Neuron (in vitro differentiated cells): ENCODE data around the gene EFL1.

Experiments used
- H2AFZ ChIP-seq: one replicate; pipeline ENCODE4 v1.6.1; 2013; ENCODE audit warnings: low read depth, mild to moderate bottlenecking, inconsistent platforms, low read length, moderate library complexity
- H3K27me3 ChIP-seq: one replicate; pipeline ENCODE4 v1.6.1; 2013; ENCODE audit warnings: low read length; ENCODE audit not compliant: insufficient read depth
- H3K36me3 ChIP-seq: one replicate; pipeline ENCODE4 v1.6.1; 2013; ENCODE audit warnings: low read length; ENCODE audit not compliant: insufficient read depth
- H3K4me1 ChIP-seq: one replicate; pipeline ENCODE4 v1.6.1; 2013; ENCODE audit warnings: low read length; ENCODE audit not compliant: insufficient read depth
- H3K4me3 ChIP-seq: 2 replicates; pipeline ENCODE4 v1.5.1; 2013; ENCODE audit warnings: mild to moderate bottlenecking, low read length, moderate library complexity
- H3K9me3 ChIP-seq: one replicate; pipeline ENCODE4 v1.6.1; 2013; ENCODE audit warnings: low read length

Gene EFL1

DNA sequence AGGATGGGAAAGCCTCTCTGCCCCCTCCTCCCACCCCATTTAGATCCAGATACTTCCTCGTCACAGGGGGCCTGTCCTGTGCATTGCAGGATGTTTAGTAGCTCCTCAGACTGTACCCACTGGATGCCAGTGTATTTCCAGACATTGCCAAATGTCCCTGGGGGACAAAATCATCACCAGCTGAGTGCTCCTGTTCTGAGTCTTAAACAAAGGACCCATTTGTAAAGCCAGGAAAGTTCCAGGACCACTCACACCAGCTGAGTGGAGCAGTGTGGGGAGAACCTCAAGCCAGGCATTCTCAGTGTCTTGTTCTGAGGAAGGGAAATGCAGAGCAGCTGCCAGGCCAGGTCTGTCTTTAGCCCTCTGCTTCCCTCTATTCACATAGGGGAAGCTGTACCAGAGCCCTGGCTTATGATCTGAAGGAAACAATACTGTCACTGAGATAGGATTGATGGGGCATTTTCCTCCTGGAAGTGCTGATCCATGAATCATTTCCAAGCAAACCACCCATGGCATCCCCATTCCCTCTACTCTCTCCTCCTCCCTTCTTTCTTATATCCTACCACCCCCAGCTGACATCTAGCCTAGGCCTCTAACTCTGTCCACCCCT is 149.3 kb downstream of the EFL1 start:
- no peaks in the 10 kb centered on the region for H3K9me3 ChIP-seq
- H3K4me3 ChIP-seq: no peak overlapping the region
- H3K27me3 ChIP-seq: no peaks in the 10 kb centered on the region
- no peak overlapping the region for H2AFZ ChIP-seq
- H3K36me3 ChIP-seq: no peaks in the 10 kb centered on the region
- H3K4me1 ChIP-seq: no peaks in the 10 kb centered on the region

GRCh38 chr15:82111918-82112317 is 150.6 kb downstream of the EFL1 start:
- Histone ChIP-seq H3K27me3 (no peaks in the 10 kb centered on the region), H3K9me3 (no peaks in the 10 kb centered on the region), H2AFZ (no peak overlapping the region), H3K4me1 (no peaks in the 10 kb centered on the region), H3K4me3 (no peak overlapping the region), H3K36me3 (no peaks in the 10 kb centered on the region)

GRCh38 chr15:82110144-82110543 is 152.4 kb downstream of the EFL1 start:
- Histone ChIP-seq H3K36me3 (no peaks in the 10 kb centered on the region), H3K4me3 (no peak overlapping the region), H3K4me1 (no peaks in the 10 kb centered on the region), H3K27me3 (no peaks in the 10 kb centered on the region), H2AFZ (no peak overlapping the region), H3K9me3 (no peaks in the 10 kb centered on the region)

- Histone ChIP-seq H3K9me3 (no peaks in the 10 kb centered on the region), H2AFZ (no peak overlapping the region), H3K36me3 (no peaks in the 10 kb centered on the region), H3K4me3 (no peak overlapping the region), H3K4me1 (no peaks in the 10 kb centered on the region), H3K27me3 (no peaks in the 10 kb centered on the region)
Measured at GRCh38 chr15:82108489-82109078, 153.9 kb downstream of the EFL1 start.

- H3K27me3 ChIP-seq: no peaks in the 10 kb centered on the region
- H3K4me3 ChIP-seq: no peak overlapping the region
- H2AFZ ChIP-seq: no peak overlapping the region
- H3K4me1 ChIP-seq: no peaks in the 10 kb centered on the region
- no peaks in the 10 kb centered on the region for H3K36me3 ChIP-seq
- no peaks in the 10 kb centered on the region for H3K9me3 ChIP-seq
Measured at GRCh38 chr15:82106679-82107078, 155.9 kb downstream of the EFL1 start.

- Histone ChIP-seq H3K4me1 (no peaks in the 10 kb centered on the region), H3K27me3 (no peaks in the 10 kb centered on the region), H3K9me3 (no peaks in the 10 kb centered on the region), H2AFZ (no peak overlapping the region), H3K36me3 (no peaks in the 10 kb centered on the region), H3K4me3 (no peak overlapping the region)
Measured at GRCh38 chr15:82105451-82106215, 156.9 kb downstream of the EFL1 start.

GRCh38 chr15:82103468-82103867 is 159.1 kb downstream of the EFL1 start:
- Histone ChIP-seq H3K9me3 (no peaks in the 10 kb centered on the region), H2AFZ (no peak overlapping the region), H3K4me1 (no peaks in the 10 kb centered on the region), H3K4me3 (no peak overlapping the region), H3K27me3 (no peaks in the 10 kb centered on the region), H3K36me3 (no peaks in the 10 kb centered on the region)

- Histone ChIP-seq H3K27me3 (no peaks in the 10 kb centered on the region), H3K4me3 (no peak overlapping the region)
Measured at GRCh38 chr15:82100111-82100929, 162.2 kb downstream of the EFL1 start.

DNA sequence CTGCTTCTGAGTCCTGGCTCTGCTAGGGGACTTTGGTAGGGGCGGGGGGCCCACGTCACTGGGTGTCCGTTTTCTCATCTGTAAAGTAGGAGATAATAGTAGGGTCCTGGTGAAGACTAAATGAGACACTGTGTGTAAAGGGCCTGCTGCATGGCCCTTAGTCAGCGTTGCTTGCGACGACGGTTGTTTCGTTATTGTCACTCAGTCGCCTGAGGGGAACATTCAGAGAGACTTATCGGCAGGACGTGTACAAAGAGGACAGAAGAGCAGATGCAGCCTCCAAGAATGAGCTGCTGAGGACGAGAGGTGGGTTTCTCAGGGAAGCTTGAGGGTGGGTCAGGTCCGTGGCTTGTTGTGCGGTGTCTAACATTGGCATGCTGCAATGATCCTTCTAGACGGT is 163.9 kb downstream of the EFL1 start:
- no peak overlapping the region for H3K4me3 ChIP-seq
- H3K27me3 ChIP-seq: no peaks in the 10 kb centered on the region
- no peaks in the 10 kb centered on the region for H3K36me3 ChIP-seq

More at GRCh38 chr15:82100111-82100929, 162.2 kb downstream of the EFL1 start:
- no peaks in the 10 kb centered on the region for H3K36me3 ChIP-seq
- no peak overlapping the region for H2AFZ ChIP-seq
- no peaks in the 10 kb centered on the region for H3K9me3 ChIP-seq
- no peaks in the 10 kb centered on the region for H3K4me1 ChIP-seq

DNA sequence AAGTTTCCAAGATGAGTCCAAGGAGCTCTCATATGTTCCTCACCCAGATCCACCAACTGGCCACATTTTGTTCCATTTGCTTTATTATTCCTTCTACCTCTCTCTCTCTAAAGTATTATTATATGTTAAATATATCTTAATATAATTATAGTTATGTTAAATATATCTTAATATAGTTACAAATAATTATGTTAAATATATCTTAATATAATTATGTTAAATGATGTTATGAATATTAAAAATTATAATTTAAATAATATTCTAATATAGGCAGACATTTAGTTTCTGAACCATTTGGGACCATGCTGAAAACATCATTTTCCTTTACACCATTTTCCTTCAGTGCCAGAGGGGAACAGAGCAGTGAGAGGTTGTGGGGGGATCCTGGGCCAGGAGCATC is 166.7 kb downstream of the EFL1 start:
- Histone ChIP-seq H3K9me3 (no peaks in the 10 kb centered on the region), H3K27me3 (no peaks in the 10 kb centered on the region), H3K4me1 (no peaks in the 10 kb centered on the region), H2AFZ (no peak overlapping the region), H3K4me3 (no peak overlapping the region), H3K36me3 (no peaks in the 10 kb centered on the region)

More for the DNA sequence above, 163.9 kb downstream of the EFL1 start:
- H2AFZ ChIP-seq: no peak overlapping the region
- H3K4me1 ChIP-seq: no peaks in the 10 kb centered on the region
- H3K9me3 ChIP-seq: no peaks in the 10 kb centered on the region

- H2AFZ ChIP-seq: no peak overlapping the region
- no peaks in the 10 kb centered on the region for H3K9me3 ChIP-seq
- no peaks in the 10 kb centered on the region for H3K4me1 ChIP-seq
- no peaks in the 10 kb centered on the region for H3K36me3 ChIP-seq
- H3K4me3 ChIP-seq: no peak overlapping the region
- no peaks in the 10 kb centered on the region for H3K27me3 ChIP-seq
Measured at GRCh38 chr15:82093774-82094211, 168.7 kb downstream of the EFL1 start.

DNA sequence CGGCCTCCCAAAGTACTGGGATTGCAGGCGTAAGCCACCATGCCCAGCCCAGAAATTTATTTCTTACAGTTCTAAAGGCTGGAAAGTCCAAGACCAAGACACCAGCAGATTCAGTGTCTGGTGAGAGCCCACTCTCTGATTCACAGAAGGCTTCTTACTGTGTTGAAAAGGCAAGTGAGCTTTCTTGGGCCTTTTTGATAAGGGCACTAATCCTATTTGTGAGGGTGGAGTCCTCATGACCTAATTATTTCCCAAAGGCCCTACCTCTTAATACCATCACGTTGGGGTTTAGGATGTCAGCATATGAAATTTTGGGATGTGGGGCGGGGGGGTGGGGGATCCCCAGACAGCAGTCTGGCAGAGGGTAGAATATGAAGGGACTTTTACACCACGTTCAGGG is 169.2 kb downstream of the EFL1 start:
- Histone ChIP-seq H3K4me1 (no peaks in the 10 kb centered on the region), H2AFZ (no peak overlapping the region), H3K9me3 (no peaks in the 10 kb centered on the region), H3K27me3 (no peaks in the 10 kb centered on the region), H3K36me3 (no peaks in the 10 kb centered on the region), H3K4me3 (no peak overlapping the region)

- no peaks in the 10 kb centered on the region for H3K9me3 ChIP-seq
- H3K36me3 ChIP-seq: no peaks in the 10 kb centered on the region
- H2AFZ ChIP-seq: no peak overlapping the region
- H3K4me1 ChIP-seq: no peaks in the 10 kb centered on the region
- no peaks in the 10 kb centered on the region for H3K27me3 ChIP-seq
- no peak overlapping the region for H3K4me3 ChIP-seq
Measured at GRCh38 chr15:82091636-82092140, 170.8 kb downstream of the EFL1 start.
